ENCODE data around the gene GPC6.

- TF ChIP-seq EP300 (IDR thresholded peaks at IDR 0.05) (no peak), CTCF (IDR thresholded peaks at IDR 0.05) (no peak), POLR2A (IDR thresholded peaks at IDR 0.05) (no peak)
These were observed 1045.4 kb downstream of the GPC6 start for GRCh38 chr13:94272038-94272437.
